B cell (primary cell): Measurements from ENCODE around the gene MUC3A. TPM values are rescaled to one million over a fixed set of nuclear protein-coding genes. Genes with fewer than 3 reads are reported as not detected.

Experiments
- ATAC-seq: fragments of 200-7000 bp; cut with Tn5 transposase; one replicate; pipeline ENCODE4 v1.10.0; 2021; ENCODE audit warnings: low read depth, mild to moderate bottlenecking, moderate number of reproducible peaks, moderate library complexity
- CTCF ChIA-PET: fragments of 350-600 bp; sonication (Branson Sonifier 250); formaldehyde crosslinking; loops from one replicate; lab custom pipeline; 2021; ENCODE audit warnings: antibody characterized with exemption, inconsistent platforms; lab: Charles Lee
- POLR2A ChIA-PET: fragments of 350-600 bp; sonication (Branson Sonifier 250); formaldehyde crosslinking; loops from one replicate; lab custom pipeline; 2021; ENCODE audit warnings: antibody characterized with exemption; lab: Charles Lee
- DNase-seq: peaks from one replicate; pipeline ENCODE4 v3.0.0; 2013
- H2AFZ ChIP-seq: 2 replicates; pipeline ENCODE4 v1.6.1; 2012; ENCODE audit warnings: mild to moderate bottlenecking, low read depth, low read length; ENCODE audit not compliant: insufficient read depth, poor library complexity, severe bottlenecking
- H3K27ac ChIP-seq, 2 donors: 1 replicate in 1 of 2; 2 replicates in 1 of 2; pipeline ENCODE4 v1.5.1; 2012 to 2013; ENCODE audit warnings: low read length in 2 of 2, mild to moderate bottlenecking in 2 of 2, moderate library complexity in 1 of 2
- H3K27me3 ChIP-seq, 4 experiments: fragments of 200-600 bp in 1 of 4; sonication (generic) in 1 of 4; replicated peaks in 1 of 4; 1 replicate in 2 of 4; 2 replicates in 2 of 4; pipeline versions ENCODE4 v1.6.1 to v1.7.0; 2013 to 2016; ENCODE audit warnings: low read length in 3 of 4, mild to moderate bottlenecking in 2 of 4, mixed read lengths in 1 of 4, moderate library complexity in 1 of 4; ENCODE audit not compliant: insufficient read depth in 4 of 4, control insufficient read depth in 3 of 4; ENCODE audit errors: control extremely low read depth in 1 of 4
- H3K36me3 ChIP-seq, 2 experiments: replicated peaks in 1 of 2; 1 replicate in 1 of 2; 2 replicates in 1 of 2; pipeline versions ENCODE4 v1.6.1 to v1.7.1; 2013; ENCODE audit warnings: low read length in 1 of 2; ENCODE audit not compliant: insufficient read depth in 2 of 2, control insufficient read depth in 1 of 2; ENCODE audit errors: control extremely low read depth in 1 of 2, extremely low read depth in 1 of 2
- H3K4me1 ChIP-seq, 2 donors: fragments of 200-600 bp in 1 of 2; sonication (generic) in 1 of 2; 1 replicate in 1 of 2; 2 replicates in 1 of 2; pipeline versions ENCODE4 v1.5.1 to v1.6.1; 2013 to 2017; ENCODE audit warnings: low read length in 2 of 2; ENCODE audit not compliant: control insufficient read depth in 2 of 2, insufficient read depth in 2 of 2
- H3K4me2 ChIP-seq: replicated peaks from 2 replicates; pipeline ENCODE3; 2012; ENCODE audit warnings: mild to moderate bottlenecking, low read depth, low read length; ENCODE audit not compliant: poor library complexity, severe bottlenecking
- H3K4me3 ChIP-seq, 5 experiments: fragments of 200-600 bp in 1 of 5; sonication (generic) in 1 of 5; 1 replicate in 3 of 5; 2 replicates in 2 of 5; pipeline versions ENCODE4 v1.5.1 to v1.7.0; 2011 to 2016; ENCODE audit warnings: low read length in 4 of 5, mild to moderate bottlenecking in 4 of 5, low read depth in 2 of 5, control low read depth in 1 of 5, moderate library complexity in 1 of 5; ENCODE audit not compliant: insufficient read depth in 1 of 5; ENCODE audit errors: control extremely low read depth in 1 of 5, extremely low read depth in 1 of 5
- H3K79me2 ChIP-seq: fragments of 200-600 bp; sonication (generic); one replicate; pipeline ENCODE4 v1.6.0; 2016; ENCODE audit warnings: low read length; ENCODE audit not compliant: control insufficient read depth, insufficient read depth
- H3K9ac ChIP-seq: fragments of 200-600 bp; sonication (generic); 2 replicates; pipeline ENCODE4 v1.6.1; 2017; ENCODE audit warnings: mild to moderate bottlenecking, low read length, moderate library complexity
- H3K9me3 ChIP-seq, 3 donors: one replicate each; pipeline versions ENCODE4 v1.6.1 to v1.7.1; 2013; ENCODE audit warnings: low read length in 2 of 3; ENCODE audit not compliant: control insufficient read depth in 2 of 3, insufficient read depth in 1 of 3; ENCODE audit errors: control extremely low read depth in 1 of 3
- H4K20me1 ChIP-seq: 2 replicates; pipeline ENCODE4 v1.6.0; 2012; ENCODE audit warnings: mild to moderate bottlenecking, low read length; ENCODE audit not compliant: insufficient read depth, control insufficient read depth, poor library complexity, severe bottlenecking
- H3K27ac Mint-ChIP-seq: one replicate; pipeline ENCODE4 v1.8.0; 2021; ENCODE audit warnings: mixed read lengths
- H3K27me3 Mint-ChIP-seq: one replicate; pipeline ENCODE4 v1.8.0; 2021; ENCODE audit warnings: mixed read lengths
- H3K4me1 Mint-ChIP-seq: one replicate; pipeline ENCODE4 v1.8.0; 2021; ENCODE audit warnings: mixed read lengths
- H3K4me3 Mint-ChIP-seq: one replicate; pipeline ENCODE4 v1.8.0; 2021; ENCODE audit warnings: mixed read lengths
- H3K9me3 Mint-ChIP-seq: one replicate; pipeline ENCODE4 v1.8.0; 2022; ENCODE audit warnings: mixed read lengths; ENCODE audit not compliant: insufficient read depth
- EZH2 ChIP-seq: IDR thresholded peaks from 2 replicates; pipeline ENCODE4 v1.6.1; 2012; ENCODE audit warnings: borderline replicate concordance, low read depth, mild to moderate bottlenecking, moderate library complexity, low read length; ENCODE audit not compliant: insufficient read depth, poor library complexity, severe bottlenecking
- WGBS: methylation state at CpG from one replicate; pipeline ENCODE4 v1.1.5; 2013; ENCODE audit warnings: missing lambda C conversion rate; ENCODE audit not compliant: insufficient coverage; 5-methylcytosine and 5-hydroxymethylcytosine counted together
- intact Hi-C: fragments of 100-400 bp; cut with micrococcal nuclease; formaldehyde crosslinking; loops from one replicate; pipeline ENCODE4 v1.10.0; 2022
- polyA plus RNA-seq: library from polyadenylated mRNA; depleted of rRNA; stranded (reverse); fragments of >200 nt; gene quantifications from 2 replicates; pipeline ENCODE4 v1.2.3, GENCODE V29; 2012
- total RNA-seq, 2 donors: library from RNA; stranded (reverse); fragments of 120-200 nt in 1 of 2; gene quantifications; 1 replicate in 1 of 2; 2 replicates in 1 of 2; pipeline versions ENCODE4 v1.2.3 to v1.2.4, GENCODE V29; 2013 to 2022
- TF ChIP-seq, protein P1 (sequence below): fragments of 200-600 bp; IDR thresholded peaks from one replicate; pipeline ENCODE4 v1.8.0; 2022; ENCODE audit warnings: antibody characterized with exemption, mild to moderate bottlenecking

The MUC3A gene
- total and polyA plus RNA-seq, 2 donors (not counting 1 experiment from before 2014, with no cell fraction given) = not detected

DNA sequence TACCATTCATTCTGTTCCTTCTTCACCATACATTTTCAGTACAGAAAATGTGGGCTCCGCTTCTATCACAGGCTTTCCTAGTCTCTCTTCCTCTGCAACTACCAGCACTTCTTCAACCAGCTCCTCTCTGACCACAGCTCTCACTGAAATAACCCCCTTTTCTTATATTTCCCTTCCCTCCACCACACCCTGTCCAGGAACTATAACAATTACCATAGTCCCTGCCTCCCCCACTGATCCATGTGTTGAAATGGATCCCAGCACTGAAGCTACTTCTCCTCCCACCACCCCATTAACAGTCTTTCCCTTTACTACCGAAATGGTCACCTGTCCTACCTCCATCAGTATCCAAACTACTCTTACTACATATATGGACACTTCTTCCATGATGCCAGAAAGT lies 10.6 kb downstream of the MUC3A start:
- intact Hi-C loops = no loop called here
- Mint-ChIP-seq H3K27me3 (peaks cover 15% of the 10 kb centered on the region), H3K4me1 (no peaks in the 10 kb centered on the region), H3K9me3 (no peaks in the 10 kb centered on the region), H3K27ac (no peak overlapping the region), H3K4me3 (no peak overlapping the region)
- Histone ChIP-seq H3K9ac (no peak overlapping the region), H3K4me1 (peaks cover 0 to 2% of the 10 kb centered on the region in 2 donors), H3K9me3 (peaks cover 0 to 20% (median 0%) of the 10 kb centered on the region in 3 donors), H4K20me1 (no peaks in the 10 kb centered on the region), H3K4me2 (no peak overlapping the region), H3K79me2 (no peaks in the 10 kb centered on the region), H3K27ac (no peak overlapping the region), H3K27me3 (peaks cover 0 to 42% (median 16%) of the 10 kb centered on the region in 4 experiments), H2AFZ (no peak overlapping the region), H3K4me3 (no peak overlapping the region), H3K36me3 (no peaks in the 10 kb centered on the region)
- ChIA-PET POLR2A (no interaction called here), CTCF (no interaction called here)
- TF ChIP-seq EZH2 = no peak
- TF ChIP-seq, protein P1, sequence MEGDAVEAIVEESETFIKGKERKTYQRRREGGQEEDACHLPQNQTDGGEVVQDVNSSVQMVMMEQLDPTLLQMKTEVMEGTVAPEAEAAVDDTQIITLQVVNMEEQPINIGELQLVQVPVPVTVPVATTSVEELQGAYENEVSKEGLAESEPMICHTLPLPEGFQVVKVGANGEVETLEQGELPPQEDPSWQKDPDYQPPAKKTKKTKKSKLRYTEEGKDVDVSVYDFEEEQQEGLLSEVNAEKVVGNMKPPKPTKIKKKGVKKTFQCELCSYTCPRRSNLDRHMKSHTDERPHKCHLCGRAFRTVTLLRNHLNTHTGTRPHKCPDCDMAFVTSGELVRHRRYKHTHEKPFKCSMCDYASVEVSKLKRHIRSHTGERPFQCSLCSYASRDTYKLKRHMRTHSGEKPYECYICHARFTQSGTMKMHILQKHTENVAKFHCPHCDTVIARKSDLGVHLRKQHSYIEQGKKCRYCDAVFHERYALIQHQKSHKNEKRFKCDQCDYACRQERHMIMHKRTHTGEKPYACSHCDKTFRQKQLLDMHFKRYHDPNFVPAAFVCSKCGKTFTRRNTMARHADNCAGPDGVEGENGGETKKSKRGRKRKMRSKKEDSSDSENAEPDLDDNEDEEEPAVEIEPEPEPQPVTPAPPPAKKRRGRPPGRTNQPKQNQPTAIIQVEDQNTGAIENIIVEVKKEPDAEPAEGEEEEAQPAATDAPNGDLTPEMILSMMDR = no peak
- DNase-seq (no peak), ATAC-seq (no peak)
- 59% methylated on average over 2 of the region's 2 CpGs for WGBS

- H3K4me2 ChIP-seq = no peak overlapping the region
- Mint-ChIP-seq H3K27me3 (peaks cover 36% of the 10 kb centered on the region), H3K9me3 (no peaks in the 10 kb centered on the region), H3K4me3 (no peak overlapping the region), H3K27ac (no peak overlapping the region), H3K4me1 (peaks cover 19% of the 10 kb centered on the region)
- peaks cover 0 to 41% (median 0%) of the 10 kb centered on the region in 3 donors for H3K9me3 ChIP-seq
- H3K4me3 ChIP-seq = no peak overlapping the region
- ChIA-PET POLR2A (no interaction called here), CTCF (no interaction called here)
- peaks cover 21 to 28% of the 10 kb centered on the region in 2 donors for H3K4me1 ChIP-seq
- no peak overlapping the region for H2AFZ ChIP-seq
- WGBS = 79% methylated on average over 3 of the region's 3 CpGs
- ATAC-seq (no peak), DNase-seq (no peak)
- H3K27ac ChIP-seq = no peak overlapping the region
- intact Hi-C loops = no loop called here
- no peak overlapping the region for H3K9ac ChIP-seq
- no peak for TF ChIP-seq EZH2
- TF ChIP-seq, protein P1 = peak; percentile 15
- peaks cover 0 to 56% (median 35%) of the 10 kb centered on the region in 4 experiments for H3K27me3 ChIP-seq
- H3K79me2 ChIP-seq = no peaks in the 10 kb centered on the region
- no peaks in the 10 kb centered on the region for H3K36me3 ChIP-seq
- H4K20me1 ChIP-seq = no peaks in the 10 kb centered on the region
Measured at GRCh38 chr7:100962537-100962936, 13.2 kb downstream of the MUC3A start.
